ENCODE data around the gene SRCAP. TPM values are rescaled to one million over a fixed set of nuclear protein-coding genes. Genes with fewer than 3 reads are reported as not detected.

SRCAP gene
- total RNA-seq, 1 donor from 2014 or later = 60.1 TPM

GRCh38 chr16:30738984-30739951 is 40.3 kb downstream of the SRCAP start:
- Mint-ChIP-seq H3K27me3 (ENCODE audit: unreplicated experiment) (peaks cover 3% of the 10 kb centered on the region), H3K27ac (ENCODE audit: unreplicated experiment) (no peak overlapping the region), H3K9me3 (ENCODE audit: unreplicated experiment) (peaks cover 3% of the 10 kb centered on the region), H3K4me1 (ENCODE audit: low read depth, unreplicated experiment) (no peaks in the 10 kb centered on the region), H3K4me3 (ENCODE audit: unreplicated experiment) (no peak overlapping the region), H3K36me3 (ENCODE audit: unreplicated experiment) (no peaks in the 10 kb centered on the region)
- TF ChIP-seq CTCF (IDR thresholded peaks at IDR 0.05; ENCODE audit: partially characterized antibody, unreplicated experiment) = no peak
- DNase-seq = no peak

- peaks cover 4% of the 10 kb centered on the region for H3K36me3 Mint-ChIP-seq (ENCODE audit: unreplicated experiment)
- peaks cover 7% of the 10 kb centered on the region for H3K9me3 Mint-ChIP-seq (ENCODE audit: unreplicated experiment)
- no peaks in the 10 kb centered on the region for H3K4me1 Mint-ChIP-seq (ENCODE audit: low read depth, unreplicated experiment)
- peak overlapping the region; percentile 59 for H3K27ac Mint-ChIP-seq (ENCODE audit: unreplicated experiment)
- no peak overlapping the region for H3K4me3 Mint-ChIP-seq (ENCODE audit: unreplicated experiment)
- DNase-seq = no peak
- peaks cover 3% of the 10 kb centered on the region for H3K27me3 Mint-ChIP-seq (ENCODE audit: unreplicated experiment)
- TF ChIP-seq CTCF (IDR thresholded peaks at IDR 0.05; ENCODE audit: partially characterized antibody, unreplicated experiment) = no peak
These were observed 41.6 kb downstream of the SRCAP start for GRCh38 chr16:30740364-30741251.

DNA sequence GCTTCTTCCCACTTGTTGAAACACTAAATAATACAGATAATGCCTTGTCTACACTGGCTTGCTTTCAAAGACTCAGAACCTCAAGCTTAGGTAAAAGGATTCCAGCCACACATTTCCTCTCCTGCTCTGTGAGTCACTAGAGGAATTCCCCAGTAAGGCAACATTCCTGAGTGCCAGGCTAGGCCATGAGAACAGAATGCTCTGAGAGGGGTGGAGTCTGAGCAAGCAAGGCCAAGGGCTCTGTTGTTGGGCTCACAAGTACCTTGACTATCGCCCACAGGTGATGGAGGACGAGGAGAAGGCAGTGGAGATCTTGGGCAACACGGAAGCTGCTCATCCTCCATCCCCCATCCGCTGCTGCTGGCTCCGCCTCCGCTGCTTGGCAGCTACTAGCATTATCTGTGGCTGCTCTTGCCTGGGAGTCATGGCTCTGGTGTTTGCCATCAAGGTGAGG is 42.5 kb downstream of the SRCAP start:
- H3K36me3 Mint-ChIP-seq (ENCODE audit: unreplicated experiment) = peaks cover 4% of the 10 kb centered on the region
- H3K4me1 Mint-ChIP-seq (ENCODE audit: low read depth, unreplicated experiment) = no peaks in the 10 kb centered on the region
- H3K27me3 Mint-ChIP-seq (ENCODE audit: unreplicated experiment) = peaks cover 3% of the 10 kb centered on the region
- H3K4me3 Mint-ChIP-seq (ENCODE audit: unreplicated experiment) = no peak overlapping the region
- peaks cover 7% of the 10 kb centered on the region for H3K9me3 Mint-ChIP-seq (ENCODE audit: unreplicated experiment)
- no peak for DNase-seq
- TF ChIP-seq CTCF (IDR thresholded peaks at IDR 0.05; ENCODE audit: partially characterized antibody, unreplicated experiment) = no peak
- H3K27ac Mint-ChIP-seq (ENCODE audit: unreplicated experiment) = no peak overlapping the region

GRCh38 chr16:30743716-30744115 is 44.7 kb downstream of the SRCAP start:
- peaks cover 4% of the 10 kb centered on the region for H3K36me3 Mint-ChIP-seq (ENCODE audit: unreplicated experiment)
- peak overlapping the region; percentile 71 for H3K27ac Mint-ChIP-seq (ENCODE audit: unreplicated experiment)

More at GRCh38 chr16:30743716-30744115, 44.7 kb downstream of the SRCAP start:
- DNase-seq = no peak
- H3K4me1 Mint-ChIP-seq (ENCODE audit: low read depth, unreplicated experiment) = peaks cover 2% of the 10 kb centered on the region
- peaks cover 5% of the 10 kb centered on the region for H3K27me3 Mint-ChIP-seq (ENCODE audit: unreplicated experiment)
- H3K4me3 Mint-ChIP-seq (ENCODE audit: unreplicated experiment) = no peak overlapping the region
- H3K9me3 Mint-ChIP-seq (ENCODE audit: unreplicated experiment) = peaks cover 14% of the 10 kb centered on the region
- no peak for TF ChIP-seq CTCF (IDR thresholded peaks at IDR 0.05; ENCODE audit: partially characterized antibody, unreplicated experiment)
